Activated B cell treated with CpG ODN at 0.5 μM for 24 hours (primary cell): Measurements from ENCODE around the gene KISS1R. TPM values are rescaled to one million over a fixed set of nuclear protein-coding genes. Genes with fewer than 3 reads are reported as not detected.

Source experiments
- ATAC-seq: fragments of 200-7000 bp; cut with Tn5 transposase; one replicate; pipeline ENCODE4 v1.10.0; 2021; ENCODE audit warnings: low read depth, mild to moderate bottlenecking, moderate library complexity
- CTCF ChIA-PET: fragments of 350-600 bp; sonication (Branson Sonifier 250); formaldehyde crosslinking; loops from one replicate; lab custom pipeline; 2021; ENCODE audit warnings: antibody characterized with exemption; lab: Charles Lee
- POLR2A ChIA-PET: fragments of 350-600 bp; sonication (Branson Sonifier 250); formaldehyde crosslinking; loops from one replicate; lab custom pipeline; 2021; ENCODE audit warnings: antibody characterized with exemption; lab: Charles Lee
- DNase-seq: peaks from one replicate; pipeline ENCODE4 v3.0.0; 2022
- H3K27ac Mint-ChIP-seq: one replicate; pipeline ENCODE4 v1.8.0; 2020; ENCODE audit warnings: mixed read lengths
- H3K27me3 Mint-ChIP-seq: one replicate; pipeline ENCODE4 v1.8.0; 2021; ENCODE audit warnings: mixed read lengths
- H3K36me3 Mint-ChIP-seq: one replicate; pipeline ENCODE4 v1.8.0; 2021; ENCODE audit warnings: low read depth, mixed read lengths
- H3K4me1 Mint-ChIP-seq: one replicate; pipeline ENCODE4 v1.8.0; 2021; ENCODE audit warnings: mixed read lengths
- H3K4me3 Mint-ChIP-seq: one replicate; pipeline ENCODE4 v1.8.0; 2020; ENCODE audit warnings: mild to moderate bottlenecking, mixed read lengths
- H3K9me3 Mint-ChIP-seq: one replicate; pipeline ENCODE4 v1.8.0; 2020; ENCODE audit warnings: mixed read lengths
- CTCF ChIP-seq: fragments of 200-600 bp; IDR thresholded peaks from one replicate; pipeline ENCODE4 v1.8.0; 2022; ENCODE audit warnings: antibody characterized with exemption, mild to moderate bottlenecking
- intact Hi-C: fragments of 100-400 bp; cut with micrococcal nuclease; formaldehyde crosslinking; loops from one replicate; pipeline ENCODE4 v1.15.1; 2024
- total RNA-seq: library from RNA; stranded (reverse); gene quantifications from 2 replicates; pipeline ENCODE4 v1.2.3, GENCODE V29; 2022

Gene KISS1R
- total RNA-seq, 1 donor from 2014 or later, result 0.49 TPM

- intact Hi-C loops, result no loop called here
- Mint-ChIP-seq H3K9me3 (no peaks in the 10 kb centered on the region), H3K4me3 (peak overlapping the region; percentile 89), H3K4me1 (peaks cover 42% of the 10 kb centered on the region), H3K36me3 (peaks cover 13% of the 10 kb centered on the region), H3K27ac (peak overlapping the region; percentile 86), H3K27me3 (no peaks in the 10 kb centered on the region)
- ATAC-seq (no peak), DNase-seq (no peak)
- ChIA-PET CTCF (interaction anchor here (2.4 kb wide), 1 partner anchor 48 kb away, joined by 7 read pairs; no protein-coding TSS in a partner anchor), POLR2A (interaction anchor here (1.0 to 2.8 kb wide), 3 partner anchors 19 to 71 kb away, joined by 3 to 16 read pairs (median 11); partner anchors contain the start of genes MED16, RNU6-9 and WDR18)
- no peak for TF ChIP-seq CTCF
Observed at GRCh38 chr19:912181-913079, 4.7 kb upstream of the KISS1R start.

- H3K4me3 Mint-ChIP-seq, result peak within 1 kb of the TSS; percentile 89
- CTCF ChIA-PET, result interaction anchor here (2.4 kb wide), 1 partner anchor 49 kb away, joined by 7 read pairs; no protein-coding TSS in a partner anchor
- POLR2A ChIA-PET, result interaction anchor here (0.5 to 2.8 kb wide), 7 partner anchors 20 to 192 kb away, joined by 3 to 19 read pairs (median 7); partner anchors contain the start of genes MED16, RNU6-9 and WDR18
- no peak for TF ChIP-seq CTCF
- peak within 1 kb of the TSS; percentile 86 for H3K27ac Mint-ChIP-seq
- peak; percentile 50 for ATAC-seq
- no peaks in the 10 kb centered on the region for H3K27me3 Mint-ChIP-seq
- H3K9me3 Mint-ChIP-seq, result no peaks in the 10 kb centered on the region
- peak; percentile 85 for DNase-seq
- intact Hi-C loops, result no loop called here
- H3K4me1 Mint-ChIP-seq, result peaks cover 36% of the 10 kb centered on the region
- peaks cover 13% of the 10 kb centered on the region for H3K36me3 Mint-ChIP-seq
Observed at GRCh38 chr19:913080-913748, 3.9 kb upstream of the KISS1R start, which contains the start of gene R3HDM4. R3HDM4 (minus strand) TSS chr19:913219; CDS start chr19:913157, 62 bp downstream.

- intact Hi-C loops, result loop anchor here (1.0 kb wide), 3 partner anchors 7 to 53 kb away; partner anchors contain the start of genes MED16 and RNU6-9
- Mint-ChIP-seq H3K27ac (no peak overlapping the region), H3K27me3 (no peaks in the 10 kb centered on the region), H3K4me3 (peak overlapping the region; percentile 4), H3K9me3 (no peaks in the 10 kb centered on the region), H3K36me3 (no peaks in the 10 kb centered on the region), H3K4me1 (peaks cover 28% of the 10 kb centered on the region)
- ATAC-seq (no peak), DNase-seq (no peak)
- CTCF ChIA-PET, result interaction anchor here (1.3 kb wide), 1 partner anchor 53 kb away, joined by 7 read pairs; no protein-coding TSS in a partner anchor
- no peak for TF ChIP-seq CTCF
- POLR2A ChIA-PET, result interaction anchor here (0.7 to 1.4 kb wide), 4 partner anchors 10 to 53 kb away, joined by 4 to 10 read pairs (median 5); partner anchors contain the start of genes MED16 and RNU6-9
Observed at GRCh38 chr19:916645-917322, 349 bp upstream of the KISS1R start.

- no peak for TF ChIP-seq CTCF
- DNase-seq (no peak), ATAC-seq (no peak)
- intact Hi-C loops, result no loop called here
- ChIA-PET CTCF (interaction anchor here (0.9 kb wide), 1 partner anchor 54 kb away, joined by 4 read pairs; no protein-coding TSS in a partner anchor), POLR2A (interaction anchor here (0.8 to 3.3 kb wide), 3 partner anchors 9 to 54 kb away, joined by 5 to 12 read pairs (median 10); no protein-coding TSS in a partner anchor)
- Mint-ChIP-seq H3K36me3 (no peaks in the 10 kb centered on the region), H3K27ac (no peak overlapping the region), H3K4me3 (peak overlapping the region; percentile 32), H3K9me3 (no peaks in the 10 kb centered on the region), H3K27me3 (no peaks in the 10 kb centered on the region), H3K4me1 (peaks cover 31% of the 10 kb centered on the region)
Observed at GRCh38 chr19:918152-918437, 962 bp downstream of the KISS1R start.
